DND-41 (cell line): ENCODE results near the gene LAMC1.

Experiments
- ATAC-seq: fragments of 200-7000 bp; cut with Tn5 transposase; 3 replicates; pipeline ENCODE4 v1.9.1; 2021; ENCODE audit warnings: low read depth; ENCODE audit not compliant: insufficient read depth
- DNase-seq: peaks from one replicate; pipeline ENCODE4 v3.0.0-alpha.2; 2020
- H2AFZ ChIP-seq: 2 replicates; pipeline ENCODE4 v1.6.0; 2012; ENCODE audit warnings: low read depth, low read length
- H3K27ac ChIP-seq: 2 replicates; pipeline ENCODE4 v1.5.1; 2012; ENCODE audit warnings: low read length, inconsistent platforms
- H3K27me3 ChIP-seq: fragments of 200-600 bp; sonication (generic); 2 replicates; pipeline ENCODE4 v1.6.0; 2012; ENCODE audit warnings: low read length, mild to moderate bottlenecking, inconsistent platforms; ENCODE audit not compliant: insufficient read depth, poor library complexity
- H3K36me3 ChIP-seq: 2 replicates; pipeline ENCODE4 v1.5.1; 2012; ENCODE audit warnings: low read length, inconsistent platforms; ENCODE audit not compliant: insufficient read depth
- H3K4me1 ChIP-seq: 2 replicates; pipeline ENCODE4 v1.5.1; 2012; ENCODE audit warnings: mild to moderate bottlenecking, low read length; ENCODE audit not compliant: insufficient read depth
- H3K4me2 ChIP-seq: 2 replicates; pipeline ENCODE4 v1.6.0; 2012; ENCODE audit warnings: mild to moderate bottlenecking, moderate library complexity, low read length, inconsistent platforms; ENCODE audit not compliant: insufficient read depth
- H3K4me3 ChIP-seq, 2 experiments: fragments of 200-600 bp in 1 of 2; shearing (Covaris generic) in 1 of 2; 2 replicates each; pipeline ENCODE4 v1.5.1; 2012 to 2016; ENCODE audit warnings: inconsistent platforms in 2 of 2, low read length in 2 of 2, mild to moderate bottlenecking in 2 of 2, low read depth in 1 of 2, moderate library complexity in 1 of 2
- H3K79me2 ChIP-seq: 2 replicates; pipeline ENCODE4 v1.6.0; 2012; ENCODE audit warnings: low read length, inconsistent platforms; ENCODE audit not compliant: insufficient read depth
- H3K9ac ChIP-seq: 2 replicates; pipeline ENCODE4 v1.6.0; 2012; ENCODE audit warnings: low read depth, mild to moderate bottlenecking, inconsistent platforms, low read length, moderate library complexity
- H3K9me3 ChIP-seq: 2 replicates; pipeline ENCODE4 v1.5.1; 2012; ENCODE audit warnings: low read length, moderate library complexity, mild to moderate bottlenecking, inconsistent platforms; ENCODE audit not compliant: insufficient read depth, severe bottlenecking
- H4K20me1 ChIP-seq: 2 replicates; pipeline ENCODE4 v1.6.0; 2012; ENCODE audit warnings: low read length; ENCODE audit not compliant: insufficient read depth
- EZH2 ChIP-seq: IDR thresholded peaks from 3 replicates; pipeline ENCODE4 v1.6.1; 2012; ENCODE audit warnings: borderline replicate concordance, low read depth, mild to moderate bottlenecking, moderate library complexity, low read length, inconsistent platforms; ENCODE audit not compliant: severe bottlenecking
- TF ChIP-seq, protein P1 (sequence below): IDR thresholded peaks from 2 replicates; pipeline ENCODE4 v1.5.1; 2012; ENCODE audit warnings: borderline replicate concordance, low read length, moderate library complexity, mild to moderate bottlenecking; ENCODE audit not compliant: poor library complexity, severe bottlenecking; ENCODE audit errors: extremely low read depth

The LAMC1 gene

DNA sequence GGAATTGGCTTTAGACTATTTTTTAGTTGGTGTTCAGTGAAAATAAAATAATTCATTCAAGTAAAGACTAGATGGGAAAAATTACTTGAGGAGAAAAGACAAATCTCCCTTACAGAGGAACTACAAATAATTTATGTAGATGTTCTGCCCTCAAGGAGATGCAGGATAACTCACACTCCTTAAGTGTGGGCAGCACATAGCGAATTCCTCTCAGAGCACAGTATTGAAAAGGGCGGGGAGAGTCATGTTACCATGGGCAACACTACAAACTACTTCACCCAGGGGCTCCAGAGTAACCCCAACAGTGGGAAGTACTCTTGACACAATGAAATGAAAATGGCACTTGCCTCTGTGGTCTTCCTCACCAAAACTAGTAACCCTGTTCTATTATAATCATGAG, 142.2 kb downstream of the LAMC1 start:
- H3K4me2 ChIP-seq, result no peak overlapping the region
- ATAC-seq (no peak), DNase-seq (no peak)
- H3K79me2 ChIP-seq, result no peaks in the 10 kb centered on the region
- no peaks in the 10 kb centered on the region for H3K36me3 ChIP-seq
- no peaks in the 10 kb centered on the region for H3K9me3 ChIP-seq
- H3K27me3 ChIP-seq, result no peaks in the 10 kb centered on the region
- H2AFZ ChIP-seq, result no peak overlapping the region
- H3K9ac ChIP-seq, result no peak overlapping the region
- H3K4me3 ChIP-seq, result no peak overlapping the region
- no peak for TF ChIP-seq EZH2
- TF ChIP-seq, protein P1, sequence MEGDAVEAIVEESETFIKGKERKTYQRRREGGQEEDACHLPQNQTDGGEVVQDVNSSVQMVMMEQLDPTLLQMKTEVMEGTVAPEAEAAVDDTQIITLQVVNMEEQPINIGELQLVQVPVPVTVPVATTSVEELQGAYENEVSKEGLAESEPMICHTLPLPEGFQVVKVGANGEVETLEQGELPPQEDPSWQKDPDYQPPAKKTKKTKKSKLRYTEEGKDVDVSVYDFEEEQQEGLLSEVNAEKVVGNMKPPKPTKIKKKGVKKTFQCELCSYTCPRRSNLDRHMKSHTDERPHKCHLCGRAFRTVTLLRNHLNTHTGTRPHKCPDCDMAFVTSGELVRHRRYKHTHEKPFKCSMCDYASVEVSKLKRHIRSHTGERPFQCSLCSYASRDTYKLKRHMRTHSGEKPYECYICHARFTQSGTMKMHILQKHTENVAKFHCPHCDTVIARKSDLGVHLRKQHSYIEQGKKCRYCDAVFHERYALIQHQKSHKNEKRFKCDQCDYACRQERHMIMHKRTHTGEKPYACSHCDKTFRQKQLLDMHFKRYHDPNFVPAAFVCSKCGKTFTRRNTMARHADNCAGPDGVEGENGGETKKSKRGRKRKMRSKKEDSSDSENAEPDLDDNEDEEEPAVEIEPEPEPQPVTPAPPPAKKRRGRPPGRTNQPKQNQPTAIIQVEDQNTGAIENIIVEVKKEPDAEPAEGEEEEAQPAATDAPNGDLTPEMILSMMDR, result no peak
- H3K27ac ChIP-seq, result no peak overlapping the region
- H3K4me1 ChIP-seq, result no peaks in the 10 kb centered on the region
- no peaks in the 10 kb centered on the region for H4K20me1 ChIP-seq

DNA sequence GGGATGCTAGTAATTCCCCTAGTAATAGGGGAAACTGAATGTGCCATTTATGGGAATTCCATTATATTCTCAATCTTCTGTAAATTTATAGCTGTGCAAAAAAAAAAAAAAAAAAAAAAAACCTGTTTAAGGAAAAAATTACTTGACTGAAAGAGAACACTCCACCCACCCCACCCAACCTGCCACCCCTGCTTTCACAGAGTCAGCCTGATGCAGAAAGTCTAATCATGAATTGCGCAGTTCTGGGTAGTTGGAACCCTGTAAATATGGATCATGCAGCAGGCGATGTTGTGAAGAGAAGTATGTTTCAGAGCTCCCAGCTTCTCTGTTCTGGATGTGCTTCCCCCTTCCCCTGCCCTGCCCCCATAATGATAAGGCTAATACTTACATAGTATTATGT, 143.2 kb downstream of the LAMC1 start:
- no peaks in the 10 kb centered on the region for H3K27me3 ChIP-seq
- H3K9ac ChIP-seq, result no peak overlapping the region
- no peak overlapping the region for H3K4me3 ChIP-seq
- TF ChIP-seq, protein P1, result no peak
- TF ChIP-seq EZH2, result no peak
- no peaks in the 10 kb centered on the region for H3K36me3 ChIP-seq
- H3K9me3 ChIP-seq, result no peaks in the 10 kb centered on the region
- no peaks in the 10 kb centered on the region for H3K4me1 ChIP-seq
- ATAC-seq (no peak), DNase-seq (no peak)
- no peak overlapping the region for H3K4me2 ChIP-seq
- H4K20me1 ChIP-seq, result no peaks in the 10 kb centered on the region
- no peak overlapping the region for H3K27ac ChIP-seq
- H2AFZ ChIP-seq, result no peak overlapping the region
- H3K79me2 ChIP-seq, result no peaks in the 10 kb centered on the region

DNA sequence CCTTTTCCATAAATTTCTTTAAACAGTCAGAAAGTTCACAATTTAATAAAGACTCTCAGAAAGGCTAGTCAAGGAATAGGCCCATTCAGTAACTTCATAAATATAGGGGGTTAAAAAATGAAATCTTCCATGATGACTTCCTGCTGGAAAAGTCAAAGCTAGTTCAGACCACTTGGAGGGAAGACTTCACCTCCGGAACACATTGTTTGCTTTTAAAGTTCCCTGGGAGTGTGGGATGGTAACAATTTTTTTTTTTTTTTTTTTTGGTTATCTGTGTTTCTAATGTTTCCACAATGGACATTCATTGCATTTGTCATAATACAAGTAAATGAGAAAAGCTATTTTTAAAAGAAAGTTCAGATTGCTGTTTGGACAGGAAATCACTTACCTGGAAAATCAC, 144.5 kb downstream of the LAMC1 start:
- Histone ChIP-seq H3K27me3 (no peaks in the 10 kb centered on the region), H3K9me3 (no peaks in the 10 kb centered on the region), H3K79me2 (no peaks in the 10 kb centered on the region), H4K20me1 (no peaks in the 10 kb centered on the region), H3K27ac (no peak overlapping the region), H3K4me1 (no peaks in the 10 kb centered on the region), H3K4me3 (no peak overlapping the region), H3K36me3 (no peaks in the 10 kb centered on the region), H3K4me2 (no peak overlapping the region), H2AFZ (no peak overlapping the region), H3K9ac (no peak overlapping the region)
- DNase-seq, result no peak
- TF ChIP-seq, protein P1, result no peak
- TF ChIP-seq EZH2, result no peak
- no peak for ATAC-seq

DNA sequence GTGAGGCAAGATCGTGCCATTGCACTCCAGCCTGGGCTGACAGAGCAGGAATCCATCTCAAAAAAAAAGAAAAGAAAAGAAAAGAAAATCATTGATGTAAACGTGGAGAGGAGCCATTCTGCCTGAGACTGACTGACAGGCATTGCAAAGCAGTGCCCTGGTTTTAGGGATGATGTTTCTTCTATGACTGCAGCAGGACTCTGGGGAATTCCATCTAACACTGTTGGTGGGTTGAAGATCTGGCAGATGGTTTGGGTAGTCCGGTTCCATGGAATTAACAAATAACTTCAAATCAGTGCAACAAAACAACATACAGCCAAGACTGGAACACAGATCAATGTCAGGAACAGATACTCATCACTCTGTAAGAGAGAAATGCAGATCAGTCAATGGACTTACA, 145.1 kb downstream of the LAMC1 start:
- H3K27me3 ChIP-seq, result no peaks in the 10 kb centered on the region
- DNase-seq (no peak), ATAC-seq (no peak)
- H3K9ac ChIP-seq, result no peak overlapping the region
- no peaks in the 10 kb centered on the region for H4K20me1 ChIP-seq
- no peak overlapping the region for H3K4me2 ChIP-seq
- no peak overlapping the region for H3K27ac ChIP-seq
- no peaks in the 10 kb centered on the region for H3K79me2 ChIP-seq
- no peak overlapping the region for H2AFZ ChIP-seq
- no peak for TF ChIP-seq EZH2
- no peaks in the 10 kb centered on the region for H3K36me3 ChIP-seq
- H3K9me3 ChIP-seq, result no peaks in the 10 kb centered on the region
- H3K4me1 ChIP-seq, result no peaks in the 10 kb centered on the region
- H3K4me3 ChIP-seq, result no peak overlapping the region
